HL-60 (cell line): ENCODE measurements around the gene LDLRAD3.

ENCODE experiments used
- REST ChIP-seq: IDR thresholded peaks from 2 replicates; pipeline ENCODE4 v1.6.1; 2012; ENCODE audit warnings: low read depth; ENCODE audit not compliant: insufficient replicate concordance
- TF ChIP-seq, protein P1 (sequence below): IDR thresholded peaks from one replicate; pipeline ENCODE4 v1.5.1; 2011; ENCODE audit warnings: low read length, control low read depth, inconsistent platforms; ENCODE audit not compliant: insufficient read depth

- TF ChIP-seq, protein P1, sequence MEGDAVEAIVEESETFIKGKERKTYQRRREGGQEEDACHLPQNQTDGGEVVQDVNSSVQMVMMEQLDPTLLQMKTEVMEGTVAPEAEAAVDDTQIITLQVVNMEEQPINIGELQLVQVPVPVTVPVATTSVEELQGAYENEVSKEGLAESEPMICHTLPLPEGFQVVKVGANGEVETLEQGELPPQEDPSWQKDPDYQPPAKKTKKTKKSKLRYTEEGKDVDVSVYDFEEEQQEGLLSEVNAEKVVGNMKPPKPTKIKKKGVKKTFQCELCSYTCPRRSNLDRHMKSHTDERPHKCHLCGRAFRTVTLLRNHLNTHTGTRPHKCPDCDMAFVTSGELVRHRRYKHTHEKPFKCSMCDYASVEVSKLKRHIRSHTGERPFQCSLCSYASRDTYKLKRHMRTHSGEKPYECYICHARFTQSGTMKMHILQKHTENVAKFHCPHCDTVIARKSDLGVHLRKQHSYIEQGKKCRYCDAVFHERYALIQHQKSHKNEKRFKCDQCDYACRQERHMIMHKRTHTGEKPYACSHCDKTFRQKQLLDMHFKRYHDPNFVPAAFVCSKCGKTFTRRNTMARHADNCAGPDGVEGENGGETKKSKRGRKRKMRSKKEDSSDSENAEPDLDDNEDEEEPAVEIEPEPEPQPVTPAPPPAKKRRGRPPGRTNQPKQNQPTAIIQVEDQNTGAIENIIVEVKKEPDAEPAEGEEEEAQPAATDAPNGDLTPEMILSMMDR: no peak
- TF ChIP-seq REST: no peak
Observed at GRCh38 chr11:35924811-35925210, 19.1 kb upstream of the LDLRAD3 start.
